Upper lobe of left lung (tissue), 6 donors: ENCODE data around the gene CXCL17. TPM values are rescaled to one million over a fixed set of nuclear protein-coding genes. Genes with fewer than 3 reads are reported as not detected.
A peak's percentile ranks its signal among the peaks of the same experiment; 100 is the strongest.

Source experiments
- ATAC-seq, 2 donors: fragments of 200-7000 bp; cut with Tn5 transposase; one replicate each; pipeline ENCODE4 v1.9.1; 2022; ENCODE audit warnings: mild to moderate bottlenecking in 2 of 2, moderate library complexity in 2 of 2; ENCODE audit not compliant: low FRiP score in 2 of 2
- DNase-seq, 2 donors: peaks; one replicate each; pipeline ENCODE4 v3.0.0-alpha.2; 2019 to 2020
- H3K27ac ChIP-seq, 4 donors: fragments of 200-600 bp; sonication (generic); one replicate each; pipeline ENCODE4 v1.5.1; 2016 to 2019
- H3K27me3 ChIP-seq, 4 donors: fragments of 200-600 bp; sonication (generic); one replicate each; pipeline ENCODE4 v1.5.1; 2017 to 2019
- H3K36me3 ChIP-seq, 4 donors: fragments of 200-600 bp; sonication (generic); one replicate each; pipeline ENCODE4 v1.5.1; 2016 to 2019
- H3K4me1 ChIP-seq, 4 donors: fragments of 200-600 bp; sonication (generic); one replicate each; pipeline ENCODE4 v1.5.1; 2018 to 2019
- H3K4me3 ChIP-seq, 4 donors: fragments of 200-600 bp; sonication (generic); one replicate each; pipeline ENCODE4 v1.5.1; 2017 to 2019; ENCODE audit warnings: mild to moderate bottlenecking in 2 of 4, moderate library complexity in 1 of 4
- H3K9me3 ChIP-seq, 4 donors: fragments of 200-600 bp; sonication (generic); one replicate each; pipeline ENCODE4 v1.5.1; 2018 to 2019
- CTCF ChIP-seq, 6 experiments: fragments of 450-650 bp in 4 of 6; fragments of 200-600 bp in 2 of 6; sonication (generic) in 2 of 6; IDR thresholded peaks; one replicate each; pipeline ENCODE4 v1.5.1; 2016 to 2019; ENCODE audit warnings: antibody characterized with exemption in 6 of 6
- EP300 ChIP-seq, 4 donors: sonication (generic); formaldehyde crosslinking; IDR thresholded peaks; one replicate each; pipeline ENCODE4 v1.5.1; 2017; ENCODE audit warnings: antibody characterized with exemption in 4 of 4, control low read depth in 2 of 4
- POLR2A ChIP-seq, 4 donors: fragments of 450-650 bp; IDR thresholded peaks; one replicate each; pipeline ENCODE4 v1.5.1; 2016 to 2017; ENCODE audit warnings: antibody characterized with exemption in 4 of 4, mild to moderate bottlenecking in 2 of 4
- POLR2AphosphoS5 ChIP-seq, 2 donors: sonication (generic); formaldehyde crosslinking; IDR thresholded peaks; one replicate each; pipeline ENCODE4 v1.5.1; 2017; ENCODE audit warnings: antibody characterized with exemption in 2 of 2
- WGBS, 2 donors: methylation state at CpG; one replicate each; pipeline ENCODE4 v1.1.5; 2017 to 2018; 5-methylcytosine and 5-hydroxymethylcytosine counted together
- total RNA-seq, 6 donors: library from RNA; depleted of rRNA in 4 of 6; stranded (reverse); fragments of >200 nt in 4 of 6; gene quantifications; one replicate each; pipeline versions ENCODE4 v1.1.0 to v1.2.1, GENCODE V29; 2016 to 2021
- donor health status: DM: no; HTN: no; CAD: no; lungs with moderate emphysema.
- donor health status: DM: no; HTN: yes; CAD: no; lungs with severe emphysema.

Gene CXCL17
- total RNA-seq, 6 donors from 2014 or later, result 31.4 to 155 (median 92.3) TPM

DNA sequence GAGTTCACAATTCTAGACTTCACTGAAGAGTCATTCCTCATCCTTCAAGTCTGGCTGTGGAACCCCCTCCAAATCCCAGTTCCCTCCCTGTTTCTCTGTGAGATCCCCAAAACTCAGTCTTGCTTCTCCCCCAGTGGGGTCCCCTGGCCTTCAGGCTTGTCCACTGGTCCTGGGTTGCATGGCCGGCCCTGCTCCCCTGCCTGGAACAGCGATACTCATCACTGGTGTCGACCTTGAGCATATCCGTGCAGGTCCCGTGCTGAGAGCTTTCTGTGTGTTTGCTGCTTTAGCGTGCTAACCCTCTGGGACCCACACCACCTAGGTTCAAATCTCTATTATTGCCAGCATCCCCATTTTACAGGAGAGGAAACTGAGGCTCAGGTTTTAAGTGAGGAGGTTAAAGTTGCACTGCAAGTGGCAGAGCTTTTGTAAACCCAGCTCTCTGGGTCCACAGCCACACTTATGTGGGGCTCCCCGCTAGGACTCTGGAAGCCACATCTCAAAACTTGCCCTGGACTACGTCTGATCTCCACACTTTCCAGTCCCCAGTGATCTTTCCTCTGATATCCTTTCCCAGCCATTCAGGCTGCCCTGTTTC is 31.1 kb downstream of the CXCL17 start:
- ATAC-seq (no peak), DNase-seq (no peak)
- no peaks in the 10 kb centered on the region for H3K36me3 ChIP-seq
- no peak overlapping the region for H3K4me3 ChIP-seq
- no peak for TF ChIP-seq POLR2AphosphoS5 (IDR thresholded peaks at IDR 0.05)
- TF ChIP-seq EP300 (IDR thresholded peaks at IDR 0.05), result no peak
- TF ChIP-seq CTCF (IDR thresholded peaks at IDR 0.05), result no peak
- TF ChIP-seq POLR2A (IDR thresholded peaks at IDR 0.05), result no peak
- H3K4me1 ChIP-seq, result peaks cover 0 to 4% (median 2%) of the 10 kb centered on the region in 4 donors
- H3K9me3 ChIP-seq, result no peaks in the 10 kb centered on the region
- no peaks in the 10 kb centered on the region for H3K27me3 ChIP-seq
- 94% methylated on average over 7 to 8 of the region's 8 CpGs for WGBS, 2 donors
- no peak overlapping the region for H3K27ac ChIP-seq

GRCh38 chr19:42410371-42410770 is 32.4 kb downstream of the CXCL17 start:
- TF ChIP-seq POLR2AphosphoS5 (IDR thresholded peaks at IDR 0.05), result no peak
- no peak for TF ChIP-seq EP300 (IDR thresholded peaks at IDR 0.05)
- no peak for TF ChIP-seq POLR2A (IDR thresholded peaks at IDR 0.05)
- no peak for TF ChIP-seq CTCF (IDR thresholded peaks at IDR 0.05)
- ATAC-seq (no peak), DNase-seq (peak in 1 of 2 donors; percentile 74)
- Histone ChIP-seq H3K4me3 (no peak overlapping the region), H3K4me1 (peaks cover 0 to 4% (median 2%) of the 10 kb centered on the region in 4 donors), H3K27me3 (no peaks in the 10 kb centered on the region), H3K36me3 (no peaks in the 10 kb centered on the region), H3K9me3 (no peaks in the 10 kb centered on the region), H3K27ac (no peak overlapping the region)
- WGBS, 2 donors, result 94% methylated on average over 23 to 25 of the region's 30 CpGs

DNA sequence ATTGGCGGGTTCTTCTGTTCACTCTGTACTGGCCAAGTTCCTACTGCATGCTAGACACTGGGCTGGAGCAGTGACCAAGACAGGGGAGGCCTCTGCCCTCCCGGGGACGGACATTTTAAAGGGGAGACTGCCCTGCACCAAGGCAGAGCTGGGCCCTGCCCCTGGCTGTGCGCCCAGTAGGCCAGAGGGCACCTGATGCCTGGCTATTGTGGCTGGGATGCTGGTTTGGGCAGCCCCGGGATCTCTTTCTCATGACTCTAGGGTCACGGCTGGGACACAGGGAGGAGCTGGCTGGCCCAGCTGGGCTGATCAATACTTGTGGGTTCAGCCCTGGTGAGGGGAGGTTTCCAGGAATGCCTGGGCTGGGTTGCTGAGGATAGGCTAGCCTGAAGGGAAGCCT is 33.3 kb downstream of the CXCL17 start:
- ATAC-seq (no peak), DNase-seq (peak in 1 of 2 donors; percentile 68)
- 72 to 78% methylated on average over 6 of the region's 6 CpGs for WGBS, 2 donors
- no peaks in the 10 kb centered on the region for H3K27me3 ChIP-seq
- no peak overlapping the region for H3K4me3 ChIP-seq
- no peaks in the 10 kb centered on the region for H3K36me3 ChIP-seq
- no peaks in the 10 kb centered on the region for H3K9me3 ChIP-seq
- no peak overlapping the region for H3K27ac ChIP-seq
- peaks cover 0 to 4% (median 2%) of the 10 kb centered on the region in 4 donors for H3K4me1 ChIP-seq
- TF ChIP-seq CTCF (IDR thresholded peaks at IDR 0.05) (no peak), EP300 (IDR thresholded peaks at IDR 0.05) (no peak), POLR2A (IDR thresholded peaks at IDR 0.05) (no peak), POLR2AphosphoS5 (IDR thresholded peaks at IDR 0.05) (no peak)

DNA sequence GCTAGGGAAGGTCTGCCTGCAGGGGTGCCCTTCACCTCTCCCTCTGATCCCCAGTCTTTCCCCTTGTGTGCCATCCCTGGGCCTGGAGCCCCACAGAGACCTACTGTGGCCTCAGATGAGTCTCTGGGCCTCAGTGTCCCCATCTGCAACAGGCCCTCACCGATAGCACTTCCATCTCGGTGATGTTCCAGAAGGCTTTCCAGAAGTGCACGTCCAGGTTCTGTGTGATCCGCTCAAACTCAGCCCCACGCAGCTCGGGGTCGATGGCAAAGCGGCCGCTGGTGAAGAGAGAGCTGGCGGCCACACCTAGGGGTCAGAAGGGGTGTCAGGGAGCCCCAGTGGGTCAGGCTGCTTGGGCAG is 35.0 kb downstream of the CXCL17 start:
- TF ChIP-seq POLR2AphosphoS5 (IDR thresholded peaks at IDR 0.05) (no peak), POLR2A (IDR thresholded peaks at IDR 0.05) (no peak), EP300 (IDR thresholded peaks at IDR 0.05) (no peak), CTCF (IDR thresholded peaks at IDR 0.05) (no peak)
- no peak for DNase-seq
- 97 to 98% methylated on average over 10 of the region's 10 CpGs for WGBS, 2 donors

More for the DNA sequence above, 35.0 kb downstream of the CXCL17 start:
- no peak for ATAC-seq
- no peak overlapping the region for H3K27ac ChIP-seq
- H3K36me3 ChIP-seq, result no peaks in the 10 kb centered on the region
- no peaks in the 10 kb centered on the region for H3K9me3 ChIP-seq
- no peak overlapping the region for H3K4me3 ChIP-seq
- H3K27me3 ChIP-seq, result no peaks in the 10 kb centered on the region
- peaks cover 0 to 4% (median 2%) of the 10 kb centered on the region in 4 donors for H3K4me1 ChIP-seq
